ENCODE measurements around the gene NEUROG1.

NEUROG1 gene

DNA sequence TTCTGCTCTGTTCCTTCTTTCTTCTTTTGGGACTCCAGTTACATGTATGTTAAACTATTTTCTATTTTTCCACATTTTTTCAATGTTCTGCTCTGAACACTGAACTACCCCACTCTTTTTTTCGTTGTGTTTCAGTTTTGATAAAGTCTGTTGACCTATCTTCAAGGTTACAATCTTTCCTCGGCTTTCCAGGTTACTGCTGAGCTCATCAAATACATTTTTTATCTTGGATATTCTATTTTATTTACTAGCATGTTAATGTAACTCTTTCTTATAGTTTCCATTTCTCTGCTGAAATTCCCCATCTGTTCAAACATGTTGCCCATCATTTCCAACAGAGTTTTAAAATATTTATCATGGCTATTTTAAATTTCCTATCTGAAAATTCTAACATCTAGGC is 13.8 kb downstream of the NEUROG1 start:
- no peaks in the 10 kb centered on the region; the same call in 1 of the 2 replicates for H3K9me2 ChIP-seq (ENCODE audit: low read depth, low read length)
- H3K4me2 ChIP-seq (ENCODE audit: low read length): no peak overlapping the region
- no peaks in the 10 kb centered on the region for H3K27me3 ChIP-seq (ENCODE audit: insufficient read depth, low read length)
- no peaks in the 10 kb centered on the region for H3K4me1 ChIP-seq (ENCODE audit: insufficient read depth, low read length, severe bottlenecking)
- no peaks in the 10 kb centered on the region for H4K20me1 ChIP-seq (ENCODE audit: insufficient read depth, low read length)
- H3K9me3 ChIP-seq (ENCODE audit: low read length): no peaks in the 10 kb centered on the region
- no peak overlapping the region for H3K4me3 ChIP-seq (ENCODE audit: low read depth, low read length, poor library complexity, severe bottlenecking)
- H3K9ac ChIP-seq (ENCODE audit: low read length): no peak overlapping the region
- no peaks in the 10 kb centered on the region for H3K79me2 ChIP-seq (ENCODE audit: insufficient read depth, low read length)
- no peak overlapping the region for H2AFZ ChIP-seq (ENCODE audit: low read length)
- H3K27ac ChIP-seq (ENCODE audit: low read depth, low read length, poor library complexity, severe bottlenecking): no peak overlapping the region
- no peaks in the 10 kb centered on the region for H3F3A ChIP-seq (ENCODE audit: insufficient read depth, low read length)
- TF ChIP-seq EZH2 (IDR thresholded peaks at IDR 0.05; ENCODE audit: borderline replicate concordance, low read length): no peak
- TF ChIP-seq, protein P1, sequence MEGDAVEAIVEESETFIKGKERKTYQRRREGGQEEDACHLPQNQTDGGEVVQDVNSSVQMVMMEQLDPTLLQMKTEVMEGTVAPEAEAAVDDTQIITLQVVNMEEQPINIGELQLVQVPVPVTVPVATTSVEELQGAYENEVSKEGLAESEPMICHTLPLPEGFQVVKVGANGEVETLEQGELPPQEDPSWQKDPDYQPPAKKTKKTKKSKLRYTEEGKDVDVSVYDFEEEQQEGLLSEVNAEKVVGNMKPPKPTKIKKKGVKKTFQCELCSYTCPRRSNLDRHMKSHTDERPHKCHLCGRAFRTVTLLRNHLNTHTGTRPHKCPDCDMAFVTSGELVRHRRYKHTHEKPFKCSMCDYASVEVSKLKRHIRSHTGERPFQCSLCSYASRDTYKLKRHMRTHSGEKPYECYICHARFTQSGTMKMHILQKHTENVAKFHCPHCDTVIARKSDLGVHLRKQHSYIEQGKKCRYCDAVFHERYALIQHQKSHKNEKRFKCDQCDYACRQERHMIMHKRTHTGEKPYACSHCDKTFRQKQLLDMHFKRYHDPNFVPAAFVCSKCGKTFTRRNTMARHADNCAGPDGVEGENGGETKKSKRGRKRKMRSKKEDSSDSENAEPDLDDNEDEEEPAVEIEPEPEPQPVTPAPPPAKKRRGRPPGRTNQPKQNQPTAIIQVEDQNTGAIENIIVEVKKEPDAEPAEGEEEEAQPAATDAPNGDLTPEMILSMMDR (IDR thresholded peaks at IDR 0.05; ENCODE audit: low read length): no peak
- H3K36me3 ChIP-seq (ENCODE audit: insufficient read depth, low read length): no peaks in the 10 kb centered on the region

DNA sequence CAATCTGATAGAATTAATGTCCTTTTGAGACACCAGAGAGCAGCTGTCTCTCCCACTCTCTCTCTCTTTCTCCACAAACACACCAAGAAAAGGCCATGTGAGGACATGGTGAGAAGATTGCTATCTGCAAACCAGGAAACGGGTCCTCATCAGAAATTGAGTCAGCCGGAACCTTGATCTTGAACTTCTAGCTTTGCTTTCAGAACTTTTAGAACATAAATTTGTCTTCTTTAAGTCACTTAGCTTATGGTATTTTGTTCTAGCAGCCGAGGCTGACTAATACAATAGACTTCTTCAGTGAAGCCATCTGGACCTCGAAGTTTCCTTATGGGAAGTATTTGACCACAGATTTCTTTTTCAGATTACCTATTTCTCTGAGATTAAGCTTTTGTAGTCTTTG is 18.1 kb downstream of the NEUROG1 start:
- no peaks in the 10 kb centered on the region for H3K9me3 ChIP-seq (ENCODE audit: low read length)
- no peaks in the 10 kb centered on the region for H3K36me3 ChIP-seq (ENCODE audit: insufficient read depth, low read length)
- no peak for TF ChIP-seq EZH2 (IDR thresholded peaks at IDR 0.05; ENCODE audit: borderline replicate concordance, low read length)
- TF ChIP-seq, protein P1 (IDR thresholded peaks at IDR 0.05; ENCODE audit: low read length): no peak
- no peaks in the 10 kb centered on the region for H4K20me1 ChIP-seq (ENCODE audit: insufficient read depth, low read length)
- no peaks in the 10 kb centered on the region for H3K79me2 ChIP-seq (ENCODE audit: insufficient read depth, low read length)
- no peaks in the 10 kb centered on the region for H3K4me1 ChIP-seq (ENCODE audit: insufficient read depth, low read length, severe bottlenecking)
- no peaks in the 10 kb centered on the region for H3K27me3 ChIP-seq (ENCODE audit: insufficient read depth, low read length)
- no peak overlapping the region for H3K9ac ChIP-seq (ENCODE audit: low read length)
- no peak overlapping the region for H2AFZ ChIP-seq (ENCODE audit: low read length)
- no peak overlapping the region for H3K27ac ChIP-seq (ENCODE audit: low read depth, low read length, poor library complexity, severe bottlenecking)
- H3K4me2 ChIP-seq (ENCODE audit: low read length): no peak overlapping the region
- no peaks in the 10 kb centered on the region for H3F3A ChIP-seq (ENCODE audit: insufficient read depth, low read length)
- no peaks in the 10 kb centered on the region; the same call in 1 of the 2 replicates for H3K9me2 ChIP-seq (ENCODE audit: low read depth, low read length)
- no peak overlapping the region for H3K4me3 ChIP-seq (ENCODE audit: low read depth, low read length, poor library complexity, severe bottlenecking)

DNA sequence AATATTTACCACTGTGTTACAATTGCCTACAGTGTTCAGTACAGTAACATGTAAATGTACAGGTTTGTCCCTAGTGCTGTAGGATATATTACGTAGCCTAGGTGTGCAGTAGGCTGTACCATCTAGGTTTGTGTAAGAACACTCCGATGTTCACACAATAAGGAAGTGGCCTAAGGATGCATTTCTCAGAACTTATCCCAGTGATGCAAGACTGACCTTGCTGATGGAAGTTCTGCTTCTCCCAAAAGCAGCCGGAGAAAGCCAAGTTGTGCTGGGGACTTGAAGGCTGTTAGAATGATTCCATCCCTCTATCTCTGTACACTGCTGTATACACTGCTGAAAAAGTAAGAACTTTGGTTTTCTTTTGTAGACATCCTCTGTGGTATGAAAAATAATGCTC is 21.6 kb downstream of the NEUROG1 start:
- Histone ChIP-seq H3K79me2 (ENCODE audit: insufficient read depth, low read length) (no peaks in the 10 kb centered on the region), H3K4me3 (ENCODE audit: low read depth, low read length, poor library complexity, severe bottlenecking) (no peak overlapping the region), H3K9me2 (ENCODE audit: low read depth, low read length) (no peaks in the 10 kb centered on the region; the same call in 1 of the 2 replicates), H3K9ac (ENCODE audit: low read length) (no peak overlapping the region), H3F3A (ENCODE audit: insufficient read depth, low read length) (no peaks in the 10 kb centered on the region), H3K4me2 (ENCODE audit: low read length) (no peak overlapping the region), H4K20me1 (ENCODE audit: insufficient read depth, low read length) (no peaks in the 10 kb centered on the region), H3K27ac (ENCODE audit: low read depth, low read length, poor library complexity, severe bottlenecking) (no peak overlapping the region), H2AFZ (ENCODE audit: low read length) (no peak overlapping the region), H3K9me3 (ENCODE audit: low read length) (no peaks in the 10 kb centered on the region), H3K27me3 (ENCODE audit: insufficient read depth, low read length) (no peaks in the 10 kb centered on the region), H3K36me3 (ENCODE audit: insufficient read depth, low read length) (no peaks in the 10 kb centered on the region), H3K4me1 (ENCODE audit: insufficient read depth, low read length, severe bottlenecking) (no peaks in the 10 kb centered on the region)
- TF ChIP-seq, protein P1 (IDR thresholded peaks at IDR 0.05; ENCODE audit: low read length): no peak
- TF ChIP-seq EZH2 (IDR thresholded peaks at IDR 0.05; ENCODE audit: borderline replicate concordance, low read length): no peak
